Naive thymus-derived CD4-positive, alpha-beta T cell (primary cell): Measurements from ENCODE around the gene CDKAL1. TPM values are rescaled to one million over a fixed set of nuclear protein-coding genes. Genes with fewer than 3 reads are reported as not detected.

Experiments
- ATAC-seq: fragments of 150-1000 bp; cut with Tn5 transposase; 2 replicates; pipeline ENCODE4 v1.10.0; 2021; ENCODE audit warnings: mild to moderate bottlenecking, moderate library complexity
- CTCF ChIA-PET: fragments of 350-600 bp; sonication (Branson Sonifier 250); formaldehyde crosslinking; loops from one replicate; lab custom pipeline; 2021; ENCODE audit warnings: antibody characterized with exemption; lab: Charles Lee
- POLR2A ChIA-PET: fragments of 350-600 bp; sonication (Branson Sonifier 250); formaldehyde crosslinking; loops from one replicate; lab custom pipeline; 2021; ENCODE audit warnings: antibody characterized with exemption, inconsistent platforms; lab: Charles Lee
- DNase-seq, 9 donors: peaks; one replicate each; pipeline versions ENCODE4 v3.0.0 to v3.0.0-alpha.2; 2020 to 2022; ENCODE audit warnings: mixed read lengths in 1 of 9
- H3K27ac ChIP-seq: one replicate; pipeline ENCODE4 v1.7.0; 2013; ENCODE audit warnings: mild to moderate bottlenecking, low read depth, low read length, moderate library complexity
- H3K27me3 ChIP-seq, 2 donors: one replicate each; pipeline ENCODE4 v1.7.0; 2013; ENCODE audit warnings: low read length in 2 of 2, mild to moderate bottlenecking in 2 of 2, moderate library complexity in 2 of 2; ENCODE audit not compliant: control insufficient read depth in 2 of 2, insufficient read depth in 2 of 2
- H3K36me3 ChIP-seq, 3 experiments: 1 replicate in 2 of 3; 2 replicates in 1 of 3; pipeline ENCODE4 v1.7.0; 2013; ENCODE audit warnings: low read length in 3 of 3, mild to moderate bottlenecking in 3 of 3, moderate library complexity in 1 of 3; ENCODE audit not compliant: insufficient read depth in 3 of 3, control insufficient read depth in 2 of 3
- H3K4me1 ChIP-seq, 2 donors: one replicate each; pipeline ENCODE4 v1.7.0; 2013; ENCODE audit warnings: low read length in 2 of 2, mild to moderate bottlenecking in 2 of 2, moderate library complexity in 1 of 2; ENCODE audit not compliant: control insufficient read depth in 2 of 2, insufficient read depth in 2 of 2
- H3K4me3 ChIP-seq: 2 replicates; pipeline ENCODE4 v1.7.0; 2013; ENCODE audit warnings: mild to moderate bottlenecking, low read length
- H3K9me3 ChIP-seq, 3 experiments: 1 replicate in 2 of 3; 2 replicates in 1 of 3; pipeline ENCODE4 v1.7.0; 2013; ENCODE audit warnings: low read length in 3 of 3; ENCODE audit not compliant: control insufficient read depth in 2 of 3
- H3K27ac Mint-ChIP-seq, 9 donors: one replicate each; pipeline ENCODE4 v1.8.0; 2020 to 2022; ENCODE audit warnings: mixed read lengths in 9 of 9, mild to moderate bottlenecking in 8 of 9, moderate library complexity in 5 of 9, inconsistent platforms in 2 of 9
- H3K27me3 Mint-ChIP-seq, 5 donors: one replicate each; pipeline ENCODE4 v1.8.0; 2021 to 2022; ENCODE audit warnings: mixed read lengths in 5 of 5, mild to moderate bottlenecking in 1 of 5
- H3K36me3 Mint-ChIP-seq, 5 donors: one replicate each; pipeline ENCODE4 v1.8.0; 2020 to 2022; ENCODE audit warnings: mixed read lengths in 5 of 5, mild to moderate bottlenecking in 3 of 5, inconsistent platforms in 1 of 5
- H3K4me1 Mint-ChIP-seq, 7 donors: one replicate each; pipeline ENCODE4 v1.8.0; 2020 to 2022; ENCODE audit warnings: mixed read lengths in 7 of 7, mild to moderate bottlenecking in 3 of 7, inconsistent platforms in 1 of 7
- H3K4me3 Mint-ChIP-seq, 10 donors: one replicate each; pipeline ENCODE4 v1.8.0; 2020 to 2022; ENCODE audit warnings: mild to moderate bottlenecking in 10 of 10, mixed read lengths in 10 of 10, moderate library complexity in 6 of 10, inconsistent platforms in 2 of 10
- H3K9me3 Mint-ChIP-seq, 11 donors: one replicate each; pipeline ENCODE4 v1.8.0; 2020 to 2022; ENCODE audit warnings: mixed read lengths in 11 of 11, mild to moderate bottlenecking in 4 of 11, inconsistent platforms in 1 of 11, moderate library complexity in 1 of 11
- intact Hi-C, 2 donors: fragments of 100-400 bp; cut with micrococcal nuclease; formaldehyde crosslinking; loops; one replicate each; pipeline ENCODE4 v1.15.1; 2023
- polyA plus RNA-seq, 2 donors: library from polyadenylated mRNA; unstranded; fragments of 300-500 nt; fragmentation: Illumina TruSeq; gene quantifications; one replicate each; pipeline ENCODE4 v1.2.3, GENCODE V29; 2021
- total RNA-seq, 6 experiments: library from RNA in 5 of 6; stranded (reverse) in 5 of 6; gene quantifications; 1 replicate in 5 of 6; 2 replicates in 1 of 6; pipeline ENCODE4 v1.2.3 and lab custom pipeline; 2021 to 2026

CDKAL1 gene
- total and polyA plus RNA-seq, 7 experiments from 2014 or later, result 23.6 to 35.8 (median 29.8) TPM

GRCh38 chr6:20652299-20653084 lies 118.2 kb downstream of the CDKAL1 start:
- peaks cover 0 to 4% (median 0%) of the 10 kb centered on the region in 11 donors for H3K9me3 Mint-ChIP-seq
- H3K4me1 ChIP-seq, result no peaks in the 10 kb centered on the region
- no peaks in the 10 kb centered on the region for H3K9me3 ChIP-seq
- H3K27ac Mint-ChIP-seq, result no peak overlapping the region
- DNase-seq (no peak), ATAC-seq (no peak)
- no peak overlapping the region for H3K4me3 Mint-ChIP-seq
- no peak overlapping the region for H3K4me3 ChIP-seq
- peaks cover 8 to 38% (median 22%) of the 10 kb centered on the region in 7 donors for H3K4me1 Mint-ChIP-seq
- H3K27ac ChIP-seq, result no peak overlapping the region
- intact Hi-C loops, result no loop called here
- no peaks in the 10 kb centered on the region for H3K27me3 Mint-ChIP-seq
- POLR2A ChIA-PET, result no interaction called here
- H3K36me3 ChIP-seq, result no peaks in the 10 kb centered on the region
- CTCF ChIA-PET, result no interaction called here
- no peaks in the 10 kb centered on the region for H3K27me3 ChIP-seq
- peaks cover 4 to 78% (median 60%) of the 10 kb centered on the region in 5 donors for H3K36me3 Mint-ChIP-seq

- Mint-ChIP-seq H3K36me3 (peaks cover 4 to 77% (median 57%) of the 10 kb centered on the region in 5 donors), H3K4me1 (peaks cover 8 to 39% (median 21%) of the 10 kb centered on the region in 7 donors), H3K4me3 (no peak overlapping the region), H3K27me3 (no peaks in the 10 kb centered on the region), H3K9me3 (peaks cover 0 to 4% (median 0%) of the 10 kb centered on the region in 11 donors), H3K27ac (no peak overlapping the region)
- ATAC-seq (no peak), DNase-seq (no peak)
- H3K9me3 ChIP-seq, result no peaks in the 10 kb centered on the region
- ChIA-PET POLR2A (no interaction called here), CTCF (no interaction called here)
- no peaks in the 10 kb centered on the region for H3K36me3 ChIP-seq
- no peak overlapping the region for H3K4me3 ChIP-seq
- no peak overlapping the region for H3K27ac ChIP-seq
- no peaks in the 10 kb centered on the region for H3K4me1 ChIP-seq
- no peaks in the 10 kb centered on the region for H3K27me3 ChIP-seq
- intact Hi-C loops, result no loop called here
Measured at GRCh38 chr6:20653085-20653479, 118.8 kb downstream of the CDKAL1 start.

- Mint-ChIP-seq H3K27ac (peak overlapping the region in 1 of 9 donors; percentile 12), H3K36me3 (peaks cover 4 to 70% (median 51%) of the 10 kb centered on the region in 5 donors), H3K27me3 (no peaks in the 10 kb centered on the region), H3K9me3 (peaks cover 0 to 3% (median 0%) of the 10 kb centered on the region in 11 donors), H3K4me1 (peaks cover 14 to 45% (median 30%) of the 10 kb centered on the region in 7 donors), H3K4me3 (no peak overlapping the region)
- DNase-seq (no peak), ATAC-seq (no peak)
- CTCF ChIA-PET, result no interaction called here
- Histone ChIP-seq H3K9me3 (no peaks in the 10 kb centered on the region), H3K27ac (no peak overlapping the region), H3K4me1 (no peaks in the 10 kb centered on the region), H3K27me3 (no peaks in the 10 kb centered on the region), H3K4me3 (no peak overlapping the region), H3K36me3 (no peaks in the 10 kb centered on the region)
- intact Hi-C loops, result no loop called here
- POLR2A ChIA-PET, result no interaction called here
Measured at GRCh38 chr6:20655317-20655716, 121.1 kb downstream of the CDKAL1 start.

GRCh38 chr6:20657274-20657800 lies 123.1 kb downstream of the CDKAL1 start:
- H3K27me3 Mint-ChIP-seq, result no peaks in the 10 kb centered on the region
- intact Hi-C loops, result no loop called here
- Histone ChIP-seq H3K27ac (no peak overlapping the region), H3K4me1 (no peaks in the 10 kb centered on the region), H3K27me3 (no peaks in the 10 kb centered on the region), H3K4me3 (no peak overlapping the region), H3K9me3 (no peaks in the 10 kb centered on the region), H3K36me3 (no peaks in the 10 kb centered on the region)
- H3K4me3 Mint-ChIP-seq, result no peak overlapping the region
- CTCF ChIA-PET, result no interaction called here
- ATAC-seq (no peak), DNase-seq (no peak)
- POLR2A ChIA-PET, result no interaction called here
- peaks cover 4 to 54% (median 38%) of the 10 kb centered on the region in 5 donors for H3K36me3 Mint-ChIP-seq
- H3K27ac Mint-ChIP-seq, result no peak overlapping the region
- H3K9me3 Mint-ChIP-seq, result peaks cover 0 to 3% (median 0%) of the 10 kb centered on the region in 11 donors
- peaks cover 4 to 55% (median 41%) of the 10 kb centered on the region in 7 donors for H3K4me1 Mint-ChIP-seq

- intact Hi-C loops, result no loop called here
- ATAC-seq, result no peak
- ChIA-PET CTCF (no interaction called here), POLR2A (no interaction called here)
- no peaks in the 10 kb centered on the region for H3K27me3 Mint-ChIP-seq
- H3K4me3 ChIP-seq, result no peak overlapping the region
- no peak overlapping the region for H3K27ac ChIP-seq
- peaks cover 2 to 60% (median 38%) of the 10 kb centered on the region in 7 donors for H3K4me1 Mint-ChIP-seq
- H3K36me3 ChIP-seq, result no peaks in the 10 kb centered on the region
- DNase-seq, result no peak
- peaks cover 0 to 3% (median 0%) of the 10 kb centered on the region in 11 donors for H3K9me3 Mint-ChIP-seq
- peaks cover 4 to 55% (median 31%) of the 10 kb centered on the region in 5 donors for H3K36me3 Mint-ChIP-seq
- no peak overlapping the region for H3K27ac Mint-ChIP-seq
- H3K4me3 Mint-ChIP-seq, result no peak overlapping the region
- H3K4me1 ChIP-seq, result no peaks in the 10 kb centered on the region
- no peaks in the 10 kb centered on the region for H3K9me3 ChIP-seq
- no peaks in the 10 kb centered on the region for H3K27me3 ChIP-seq
Measured at GRCh38 chr6:20658053-20658452, 123.8 kb downstream of the CDKAL1 start.

GRCh38 chr6:20658516-20658915 lies 124.3 kb downstream of the CDKAL1 start:
- H3K4me1 Mint-ChIP-seq, result peaks cover 2 to 64% (median 39%) of the 10 kb centered on the region in 7 donors
- H3K36me3 Mint-ChIP-seq, result peaks cover 4 to 54% (median 28%) of the 10 kb centered on the region in 5 donors
- no peak overlapping the region for H3K27ac Mint-ChIP-seq
- H3K9me3 ChIP-seq, result no peaks in the 10 kb centered on the region
- DNase-seq, result no peak
- no peaks in the 10 kb centered on the region for H3K36me3 ChIP-seq
- H3K27me3 Mint-ChIP-seq, result no peaks in the 10 kb centered on the region
- H3K27ac ChIP-seq, result no peak overlapping the region
- no peak overlapping the region for H3K4me3 Mint-ChIP-seq
- ATAC-seq, result no peak
- intact Hi-C loops, result no loop called here
- no peaks in the 10 kb centered on the region for H3K27me3 ChIP-seq
- H3K4me3 ChIP-seq, result no peak overlapping the region
- ChIA-PET POLR2A (no interaction called here), CTCF (no interaction called here)
- peaks cover 0 to 3% (median 0%) of the 10 kb centered on the region in 11 donors for H3K9me3 Mint-ChIP-seq
- no peaks in the 10 kb centered on the region for H3K4me1 ChIP-seq
